Neuron (in vitro differentiated cells): ENCODE data around the gene BRCA2.

Experiments
- H2AFZ ChIP-seq: one replicate; pipeline ENCODE4 v1.6.1; 2013; ENCODE audit warnings: low read depth, mild to moderate bottlenecking, inconsistent platforms, low read length, moderate library complexity
- H3K27me3 ChIP-seq: one replicate; pipeline ENCODE4 v1.6.1; 2013; ENCODE audit warnings: low read length; ENCODE audit not compliant: insufficient read depth
- H3K36me3 ChIP-seq: one replicate; pipeline ENCODE4 v1.6.1; 2013; ENCODE audit warnings: low read length; ENCODE audit not compliant: insufficient read depth
- H3K4me1 ChIP-seq: one replicate; pipeline ENCODE4 v1.6.1; 2013; ENCODE audit warnings: low read length; ENCODE audit not compliant: insufficient read depth
- H3K4me3 ChIP-seq: 2 replicates; pipeline ENCODE4 v1.5.1; 2013; ENCODE audit warnings: mild to moderate bottlenecking, low read length, moderate library complexity
- H3K9me3 ChIP-seq: one replicate; pipeline ENCODE4 v1.6.1; 2013; ENCODE audit warnings: low read length

The BRCA2 gene

GRCh38 chr13:32413284-32413683 lies 98.0 kb downstream of the BRCA2 start:
- Histone ChIP-seq H3K9me3 (peaks cover 2% of the 10 kb centered on the region), H3K36me3 (no peaks in the 10 kb centered on the region), H3K4me1 (peaks cover 4% of the 10 kb centered on the region), H3K27me3 (no peaks in the 10 kb centered on the region), H2AFZ (no peak overlapping the region), H3K4me3 (no peak overlapping the region)

DNA sequence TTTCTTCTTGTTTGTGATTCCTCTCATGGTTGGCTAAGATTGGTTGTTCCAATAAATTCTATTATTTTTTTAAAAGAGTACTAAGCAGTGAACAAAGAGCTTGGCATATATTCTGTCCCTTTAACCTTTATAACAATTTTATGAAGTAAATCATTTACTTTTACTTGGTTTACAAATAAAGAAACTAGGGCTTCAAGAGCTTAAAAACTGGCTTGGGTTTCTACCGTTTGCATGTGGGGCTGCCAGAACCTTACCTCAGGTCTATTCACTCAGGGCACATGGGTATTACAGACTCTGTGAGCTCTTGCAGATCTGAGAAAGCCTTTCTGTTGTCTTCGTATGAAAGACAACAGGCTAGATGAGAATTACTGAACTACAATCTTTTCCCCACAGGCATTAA lies 99.3 kb downstream of the BRCA2 start:
- peaks cover 2% of the 10 kb centered on the region for H3K4me1 ChIP-seq
- no peaks in the 10 kb centered on the region for H3K36me3 ChIP-seq
- peaks cover 2% of the 10 kb centered on the region for H3K9me3 ChIP-seq
- H3K27me3 ChIP-seq, result no peaks in the 10 kb centered on the region
- H3K4me3 ChIP-seq, result no peak overlapping the region
- H2AFZ ChIP-seq, result no peak overlapping the region

DNA sequence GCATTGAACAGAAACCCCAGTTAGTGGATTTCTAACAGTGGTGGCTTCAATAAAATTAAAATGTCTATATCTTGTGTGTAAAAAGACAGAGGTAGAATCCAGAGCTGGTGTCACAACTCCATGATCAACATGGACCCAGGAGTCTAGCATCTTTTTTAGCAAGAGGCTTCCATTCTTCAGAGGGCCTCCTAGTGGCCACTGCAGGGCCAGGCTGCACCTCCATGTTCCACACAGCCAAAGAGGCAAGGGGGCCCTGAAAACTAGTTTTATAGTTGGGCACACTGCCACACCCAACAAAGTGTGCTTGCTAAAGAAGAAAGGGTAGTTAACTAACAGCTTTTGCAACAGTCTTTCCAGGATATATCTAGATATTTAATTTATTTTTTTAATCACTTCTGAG lies 99.7 kb downstream of the BRCA2 start:
- Histone ChIP-seq H3K27me3 (no peaks in the 10 kb centered on the region), H3K4me1 (no peaks in the 10 kb centered on the region), H3K9me3 (peaks cover 4% of the 10 kb centered on the region)

DNA sequence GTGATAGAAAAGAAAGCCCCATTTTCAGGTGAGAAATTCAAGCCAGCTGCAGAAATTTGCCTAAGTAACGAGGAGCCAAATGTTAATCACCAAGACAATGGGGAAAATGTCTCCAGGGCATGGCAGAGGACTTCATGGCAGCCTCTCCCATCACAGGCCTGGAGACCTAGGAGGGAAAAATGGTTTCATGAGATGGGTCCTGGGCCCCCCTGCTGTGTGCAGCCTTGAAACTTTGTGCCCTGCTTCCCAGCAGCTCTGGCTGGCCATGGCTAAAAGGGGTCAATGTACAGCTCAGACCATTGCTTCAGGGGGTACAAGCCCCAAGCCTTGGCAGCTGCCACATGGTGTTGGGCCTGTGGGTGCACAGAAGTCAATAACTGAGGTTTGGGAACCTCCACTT lies 102.7 kb downstream of the BRCA2 start:
- Histone ChIP-seq H3K4me3 (no peak overlapping the region), H2AFZ (no peak overlapping the region), H3K4me1 (no peaks in the 10 kb centered on the region), H3K9me3 (peaks cover 4% of the 10 kb centered on the region), H3K27me3 (no peaks in the 10 kb centered on the region), H3K36me3 (no peaks in the 10 kb centered on the region)

More for the DNA sequence above, 99.7 kb downstream of the BRCA2 start:
- Histone ChIP-seq H3K36me3 (no peaks in the 10 kb centered on the region), H3K4me3 (no peak overlapping the region), H2AFZ (no peak overlapping the region)

GRCh38 chr13:32419862-32420261 lies 104.6 kb downstream of the BRCA2 start:
- H3K36me3 ChIP-seq, result no peaks in the 10 kb centered on the region
- no peaks in the 10 kb centered on the region for H3K4me1 ChIP-seq
- no peak overlapping the region for H3K4me3 ChIP-seq
- H3K9me3 ChIP-seq, result peaks cover 4% of the 10 kb centered on the region
- H3K27me3 ChIP-seq, result no peaks in the 10 kb centered on the region
- no peak overlapping the region for H2AFZ ChIP-seq

GRCh38 chr13:32423592-32423991 lies 108.3 kb downstream of the BRCA2 start:
- Histone ChIP-seq H3K4me3 (no peak overlapping the region), H3K36me3 (no peaks in the 10 kb centered on the region), H3K9me3 (peaks cover 4% of the 10 kb centered on the region), H3K4me1 (no peaks in the 10 kb centered on the region), H3K27me3 (no peaks in the 10 kb centered on the region), H2AFZ (no peak overlapping the region)

DNA sequence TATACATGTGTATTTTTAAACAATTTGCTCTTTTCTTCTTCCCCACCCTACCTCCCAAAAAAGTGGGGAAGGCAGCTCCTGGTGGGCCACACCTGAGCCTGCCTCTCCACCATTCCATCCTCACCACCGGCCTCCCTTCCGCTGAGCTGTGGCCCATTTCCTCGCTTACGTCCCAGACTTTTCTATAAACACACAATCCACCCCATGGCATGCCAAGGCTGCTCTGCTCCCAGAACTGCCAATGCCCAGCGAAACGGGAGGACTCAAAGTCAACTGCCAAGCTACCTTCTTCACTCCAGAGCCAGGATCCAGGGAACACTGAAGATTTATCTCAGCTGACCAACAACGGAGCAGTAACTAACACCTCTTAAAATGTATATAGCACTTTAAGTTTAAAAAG lies 109.8 kb downstream of the BRCA2 start:
- Histone ChIP-seq H3K9me3 (peaks cover 2% of the 10 kb centered on the region), H3K4me3 (no peak overlapping the region), H3K27me3 (no peaks in the 10 kb centered on the region), H3K4me1 (no peaks in the 10 kb centered on the region), H2AFZ (no peak overlapping the region), H3K36me3 (no peaks in the 10 kb centered on the region)

DNA sequence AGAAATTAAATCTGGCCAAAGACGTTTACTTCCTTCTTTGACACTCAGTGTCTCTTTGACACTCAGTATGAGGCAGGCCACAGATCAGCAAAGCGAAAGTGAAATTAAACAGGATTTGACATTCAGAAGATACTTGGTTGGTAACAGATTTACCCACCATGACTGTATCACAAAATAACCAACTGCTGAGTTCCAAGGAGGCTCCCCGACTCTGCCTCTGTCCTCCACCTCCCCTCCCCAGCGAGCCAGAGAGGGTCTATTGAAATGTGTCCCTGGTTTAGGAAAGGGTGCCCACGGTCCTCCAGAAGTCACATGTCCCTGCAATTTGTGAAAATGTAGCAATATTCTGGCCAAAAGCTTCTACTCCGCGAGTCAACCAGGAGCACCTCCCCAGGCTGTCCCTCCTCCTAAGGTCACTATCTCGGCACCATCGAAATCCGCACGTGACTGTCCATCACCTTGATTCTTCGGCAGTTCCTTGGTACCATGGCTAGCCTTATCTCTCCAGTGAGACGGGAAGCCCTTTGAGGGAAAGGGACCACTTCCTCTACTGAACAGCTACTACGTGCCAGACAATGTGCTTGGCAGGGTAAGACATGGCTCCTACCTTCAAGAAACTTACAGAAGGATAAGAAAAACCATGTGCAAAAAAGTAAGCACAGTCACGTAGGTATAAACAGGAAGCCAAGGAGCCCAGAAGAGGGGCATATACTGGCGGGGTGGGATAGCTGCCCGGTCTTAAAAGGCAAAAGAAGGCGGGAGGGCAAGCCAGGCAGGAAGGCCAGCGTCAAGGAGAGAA lies 111.1 kb downstream of the BRCA2 start:
- H3K9me3 ChIP-seq, result peaks cover 2% of the 10 kb centered on the region
- H3K36me3 ChIP-seq, result peaks cover 2% of the 10 kb centered on the region
- H3K27me3 ChIP-seq, result no peaks in the 10 kb centered on the region
- H3K4me3 ChIP-seq, result peak overlapping the region; percentile 58
- no peaks in the 10 kb centered on the region for H3K4me1 ChIP-seq
- no peak overlapping the region for H2AFZ ChIP-seq

DNA sequence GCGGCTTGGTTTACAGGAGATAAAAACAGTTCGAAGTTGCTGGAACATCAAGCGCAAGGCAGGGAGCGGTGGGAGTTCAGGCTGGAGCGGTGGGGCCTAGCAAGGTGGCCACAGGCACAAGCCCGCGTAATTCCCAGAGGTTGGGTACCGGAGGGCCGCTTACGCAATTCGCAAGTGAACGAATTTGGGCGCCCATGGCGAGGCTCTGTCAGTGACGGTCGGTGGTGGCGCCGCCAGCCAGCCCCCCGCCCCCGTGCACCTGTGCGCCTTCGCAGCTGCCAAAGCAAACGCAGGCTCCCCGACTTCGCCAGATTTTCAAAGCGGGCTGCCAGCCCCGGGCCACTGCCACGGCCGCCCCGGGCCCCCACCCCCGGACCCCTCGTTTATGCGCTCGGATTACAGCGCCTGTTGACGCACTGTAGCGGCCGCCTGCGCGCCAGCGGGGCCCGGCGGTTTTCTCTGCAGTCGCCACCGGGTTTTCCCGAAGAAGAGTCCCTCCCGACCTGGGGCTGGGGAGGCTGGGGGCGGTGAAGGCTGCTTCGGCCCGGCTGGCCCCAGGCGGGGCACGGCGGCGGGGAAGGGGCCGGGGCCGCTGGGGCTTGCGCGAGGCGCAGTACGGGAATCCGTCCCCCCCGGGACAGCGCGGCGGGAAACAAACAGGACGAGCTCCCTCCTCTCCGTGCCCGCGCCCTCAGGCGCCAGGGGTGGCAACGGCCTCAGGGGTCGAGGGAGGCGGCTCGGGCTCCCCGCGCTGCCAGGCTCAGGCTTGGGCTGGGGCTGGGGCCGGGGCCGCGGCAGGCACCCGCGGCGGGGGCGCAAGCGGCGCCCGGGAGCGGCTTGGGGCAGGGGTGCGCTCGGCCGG lies 111.9 kb downstream of the BRCA2 start:
- H3K9me3 ChIP-seq, result peaks cover 2% of the 10 kb centered on the region
- H2AFZ ChIP-seq, result peak overlapping the region; percentile 93
- H3K27me3 ChIP-seq, result no peaks in the 10 kb centered on the region
- H3K4me1 ChIP-seq, result no peaks in the 10 kb centered on the region
- H3K36me3 ChIP-seq, result peaks cover 2% of the 10 kb centered on the region
- peak overlapping the region; percentile 58 for H3K4me3 ChIP-seq

GRCh38 chr13:32427852-32428580 lies 112.7 kb downstream of the BRCA2 start, which contains the start of gene N4BP2L1:
Gene N4BP2L1, minus strand, starts transcription at chr13:32428130. Its CDS starts 48 bp downstream, at chr13:32428082.
- Histone ChIP-seq H3K27me3 (no peaks in the 10 kb centered on the region), H3K9me3 (peaks cover 2% of the 10 kb centered on the region), H2AFZ (peak within 1 kb of the TSS; percentile 93), H3K36me3 (peaks cover 2% of the 10 kb centered on the region), H3K4me3 (peak within 1 kb of the TSS; percentile 58), H3K4me1 (no peaks in the 10 kb centered on the region)

- H3K9me3 ChIP-seq, result peaks cover 2% of the 10 kb centered on the region
- H3K4me1 ChIP-seq, result no peaks in the 10 kb centered on the region
- peak overlapping the region; percentile 58 for H3K4me3 ChIP-seq
- H3K27me3 ChIP-seq, result no peaks in the 10 kb centered on the region
- H3K36me3 ChIP-seq, result peaks cover 2% of the 10 kb centered on the region
- no peak overlapping the region for H2AFZ ChIP-seq
These were observed 113.5 kb downstream of the BRCA2 start for GRCh38 chr13:32428581-32429432.

DNA sequence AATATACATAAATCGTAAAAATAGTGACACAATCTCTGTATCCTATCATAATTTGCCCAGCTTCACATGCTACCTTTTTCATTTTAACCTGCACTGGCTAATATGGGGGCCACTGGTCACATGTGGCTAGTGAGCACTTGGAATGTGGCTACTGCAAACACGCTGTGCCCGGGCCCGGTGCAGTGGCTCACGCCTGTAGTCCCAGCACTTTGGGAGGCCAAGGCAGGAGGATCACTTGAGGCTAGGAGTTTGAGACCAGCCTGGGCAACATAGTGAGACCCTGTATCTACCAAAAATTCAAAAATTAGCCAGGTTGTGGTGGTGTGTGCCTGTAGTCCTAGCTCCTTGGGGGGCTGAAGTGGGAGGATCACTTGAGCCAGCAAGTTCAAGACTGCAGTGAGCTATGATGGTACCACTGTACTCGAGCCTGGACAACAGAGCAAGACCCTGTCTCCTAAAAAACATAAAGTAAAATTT lies 114.2 kb downstream of the BRCA2 start:
- H3K4me3 ChIP-seq, result no peak overlapping the region
- no peak overlapping the region for H2AFZ ChIP-seq
- H3K9me3 ChIP-seq, result peaks cover 2% of the 10 kb centered on the region
- H3K4me1 ChIP-seq, result no peaks in the 10 kb centered on the region
- H3K27me3 ChIP-seq, result no peaks in the 10 kb centered on the region
- peaks cover 2% of the 10 kb centered on the region for H3K36me3 ChIP-seq
